Upper lobe of left lung (tissue), 4 donors: ENCODE measurements around the gene SSBP3.

Experiments
- EP300 ChIP-seq, 4 donors: sonication (generic); formaldehyde crosslinking; IDR thresholded peaks; one replicate each; pipeline ENCODE4 v1.5.1; 2017; ENCODE audit warnings: antibody characterized with exemption in 4 of 4, control low read depth in 2 of 4
- POLR2A ChIP-seq, 4 donors: fragments of 450-650 bp; IDR thresholded peaks; one replicate each; pipeline ENCODE4 v1.5.1; 2016 to 2017; ENCODE audit warnings: antibody characterized with exemption in 4 of 4, mild to moderate bottlenecking in 2 of 4
- POLR2AphosphoS5 ChIP-seq, 2 donors: sonication (generic); formaldehyde crosslinking; IDR thresholded peaks; one replicate each; pipeline ENCODE4 v1.5.1; 2017; ENCODE audit warnings: antibody characterized with exemption in 2 of 2
- TF ChIP-seq, protein P1 (sequence below), 6 experiments: fragments of 450-650 bp in 4 of 6; fragments of 200-600 bp in 2 of 6; sonication (generic) in 2 of 6; IDR thresholded peaks; one replicate each; pipeline ENCODE4 v1.5.1; 2016 to 2019; ENCODE audit warnings: antibody characterized with exemption in 6 of 6

DNA sequence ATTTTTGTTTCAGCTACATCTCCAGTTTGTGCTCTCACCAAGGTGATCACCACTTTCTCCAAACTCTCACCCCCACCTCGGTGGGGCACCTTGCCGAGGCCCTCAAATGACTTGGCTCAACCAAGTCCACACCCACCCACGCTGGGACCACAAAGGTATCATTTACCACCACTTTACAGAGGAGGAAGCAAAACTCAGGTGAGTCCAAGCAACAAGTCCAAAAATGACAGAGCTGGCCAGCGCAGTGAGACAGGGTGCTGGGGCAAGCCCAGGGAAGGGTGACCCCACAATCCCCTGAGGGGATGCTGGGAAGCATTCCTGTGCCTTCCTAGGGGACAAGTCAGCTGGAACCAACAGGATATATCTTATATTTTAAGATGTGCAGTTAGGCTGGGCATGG is 24.7 kb downstream of the SSBP3 start:
- TF ChIP-seq, protein P1, sequence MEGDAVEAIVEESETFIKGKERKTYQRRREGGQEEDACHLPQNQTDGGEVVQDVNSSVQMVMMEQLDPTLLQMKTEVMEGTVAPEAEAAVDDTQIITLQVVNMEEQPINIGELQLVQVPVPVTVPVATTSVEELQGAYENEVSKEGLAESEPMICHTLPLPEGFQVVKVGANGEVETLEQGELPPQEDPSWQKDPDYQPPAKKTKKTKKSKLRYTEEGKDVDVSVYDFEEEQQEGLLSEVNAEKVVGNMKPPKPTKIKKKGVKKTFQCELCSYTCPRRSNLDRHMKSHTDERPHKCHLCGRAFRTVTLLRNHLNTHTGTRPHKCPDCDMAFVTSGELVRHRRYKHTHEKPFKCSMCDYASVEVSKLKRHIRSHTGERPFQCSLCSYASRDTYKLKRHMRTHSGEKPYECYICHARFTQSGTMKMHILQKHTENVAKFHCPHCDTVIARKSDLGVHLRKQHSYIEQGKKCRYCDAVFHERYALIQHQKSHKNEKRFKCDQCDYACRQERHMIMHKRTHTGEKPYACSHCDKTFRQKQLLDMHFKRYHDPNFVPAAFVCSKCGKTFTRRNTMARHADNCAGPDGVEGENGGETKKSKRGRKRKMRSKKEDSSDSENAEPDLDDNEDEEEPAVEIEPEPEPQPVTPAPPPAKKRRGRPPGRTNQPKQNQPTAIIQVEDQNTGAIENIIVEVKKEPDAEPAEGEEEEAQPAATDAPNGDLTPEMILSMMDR (IDR thresholded peaks at IDR 0.05), result no peak
- TF ChIP-seq POLR2A (IDR thresholded peaks at IDR 0.05), result no peak
- TF ChIP-seq POLR2AphosphoS5 (IDR thresholded peaks at IDR 0.05), result no peak
- no peak for TF ChIP-seq EP300 (IDR thresholded peaks at IDR 0.05)
